IMR-90 (cell line): ENCODE data around the gene MARCHF9. TPM values are rescaled to one million over a fixed set of nuclear protein-coding genes. Genes with fewer than 3 reads are reported as not detected.
A peak's percentile ranks its signal among the peaks of the same experiment; 100 is the strongest.

ENCODE experiments used
- ATAC-seq: fragments of 200-7000 bp; cut with Tn5 transposase; 2 replicates; pipeline ENCODE4 v1.9.1; 2020; ENCODE audit warnings: low read depth, mild to moderate bottlenecking, moderate library complexity
- BruUV-seq: library from RNA; stranded (reverse); fragments of 400-500 nt; replicated peaks from 2 replicates; lab custom pipeline; 2021; lab: Mats Ljungman, UMichigan
- CTCF ChIA-PET: fragments of 300-600 bp; formaldehyde crosslinking; extraction: SDS; loops from one replicate; lab custom pipeline; 2021; ENCODE audit warnings: antibody characterized with exemption; lab: Yijun Ruan, JAX
- POLR2A ChIA-PET: fragments of 300-600 bp; sonication (Branson Sonifier 250); formaldehyde crosslinking; loops from one replicate; lab custom pipeline; 2022; ENCODE audit warnings: antibody characterized with exemption; ENCODE audit not compliant: unreplicated experiment; lab: Charles Lee
- DNase-seq: peaks from one replicate; pipeline ENCODE4 v3.0.0; 2013
- H2AFZ ChIP-seq: replicated peaks from 2 replicates; pipeline ENCODE3; 2013; ENCODE audit warnings: low read length, mild to moderate bottlenecking; ENCODE audit not compliant: poor library complexity
- H2AK5ac ChIP-seq: 2 replicates; pipeline ENCODE4 v1.6.1; 2013; ENCODE audit warnings: low read depth, low read length, inconsistent platforms
- H2AK9ac ChIP-seq: replicated peaks from 2 replicates; pipeline ENCODE3; 2013; ENCODE audit warnings: mild to moderate bottlenecking, low read depth, low read length, moderate library complexity; ENCODE audit not compliant: poor library complexity
- H2BK120ac ChIP-seq: 2 replicates; pipeline ENCODE4 v1.6.1; 2013; ENCODE audit warnings: low read depth, low read length, inconsistent platforms
- H2BK15ac ChIP-seq: 3 replicates; pipeline ENCODE4 v1.6.1; 2013; ENCODE audit warnings: low read depth, low read length, inconsistent platforms
- H2BK20ac ChIP-seq: 2 replicates; pipeline ENCODE4 v1.6.1; 2013; ENCODE audit warnings: low read depth, mild to moderate bottlenecking, inconsistent platforms, low read length, moderate library complexity
- H2BK5ac ChIP-seq: 2 replicates; pipeline ENCODE4 v1.6.1; 2013; ENCODE audit warnings: mild to moderate bottlenecking, low read depth, low read length, inconsistent platforms; ENCODE audit not compliant: poor library complexity, severe bottlenecking
- H3K14ac ChIP-seq: replicated peaks from 2 replicates; pipeline ENCODE4 v1.6.1; 2013; ENCODE audit warnings: low read depth, low read length, inconsistent platforms
- H3K18ac ChIP-seq: 2 replicates; pipeline ENCODE4 v1.6.1; 2013; ENCODE audit warnings: low read depth, low read length, control low read depth
- H3K23ac ChIP-seq: 2 replicates; pipeline ENCODE4 v1.6.1; 2013; ENCODE audit warnings: low read depth, low read length, inconsistent platforms
- H3K27ac ChIP-seq: 2 replicates; pipeline ENCODE4 v1.5.1; 2013; ENCODE audit warnings: mild to moderate bottlenecking, control low read depth, low read length; ENCODE audit not compliant: insufficient read depth
- H3K27me3 ChIP-seq: 2 replicates; pipeline ENCODE4 v1.6.1; 2013; ENCODE audit warnings: low read length; ENCODE audit not compliant: control insufficient read depth, insufficient read depth
- H3K36me3 ChIP-seq: 2 replicates; pipeline ENCODE4 v1.6.1; 2013; ENCODE audit warnings: low read length, mixed read lengths; ENCODE audit not compliant: control insufficient read depth, insufficient read depth
- H3K4ac ChIP-seq: 2 replicates; pipeline ENCODE4 v1.6.1; 2013; ENCODE audit warnings: low read depth, low read length, inconsistent platforms
- H3K4me1 ChIP-seq: 2 replicates; pipeline ENCODE4 v1.6.1; 2013; ENCODE audit warnings: low read length, mixed read lengths; ENCODE audit not compliant: control insufficient read depth, insufficient read depth
- H3K4me2 ChIP-seq: 2 replicates; pipeline ENCODE4 v1.6.1; 2013; ENCODE audit warnings: low read depth, mild to moderate bottlenecking, control low read depth, low read length, moderate library complexity
- H3K4me3 ChIP-seq: 2 replicates; pipeline ENCODE4 v1.5.1; 2013; ENCODE audit warnings: low read depth, mild to moderate bottlenecking, control low read depth, low read length, moderate library complexity; ENCODE audit not compliant: insufficient read depth
- H3K56ac ChIP-seq: 2 replicates; pipeline ENCODE4 v1.6.1; 2013; ENCODE audit warnings: low read length, inconsistent platforms; ENCODE audit not compliant: insufficient read depth; ENCODE audit errors: extremely low read depth
- H3K79me1 ChIP-seq, 2 experiments: 2 replicates each; pipeline ENCODE4 v1.6.1; 2013; ENCODE audit warnings: low read length in 2 of 2, inconsistent platforms in 1 of 2, low read depth in 1 of 2
- H3K9ac ChIP-seq: 2 replicates; pipeline ENCODE4 v1.6.1; 2013; ENCODE audit warnings: low read depth, low read length, control low read depth
- H3K9me1 ChIP-seq: 2 replicates; pipeline ENCODE4 v1.6.1; 2013; ENCODE audit warnings: low read length, inconsistent platforms; ENCODE audit not compliant: insufficient read depth
- H3K9me3 ChIP-seq: 2 replicates; pipeline ENCODE4 v1.6.1; 2013; ENCODE audit warnings: low read length; ENCODE audit not compliant: control insufficient read depth, insufficient read depth
- H4K20me1 ChIP-seq: 2 replicates; pipeline ENCODE4 v1.6.1; 2013; ENCODE audit warnings: low read length, inconsistent platforms; ENCODE audit not compliant: insufficient read depth
- H4K5ac ChIP-seq: 2 replicates; pipeline ENCODE4 v1.6.1; 2013; ENCODE audit warnings: mild to moderate bottlenecking, low read depth, low read length, control low read depth
- H4K8ac ChIP-seq, 2 experiments: 2 replicates each; pipeline ENCODE4 v1.6.1; 2013; ENCODE audit warnings: low read depth in 2 of 2, low read length in 2 of 2, control low read depth in 1 of 2, inconsistent platforms in 1 of 2
- H4K91ac ChIP-seq: 2 replicates; pipeline ENCODE4 v1.6.1; 2013; ENCODE audit warnings: low read depth, low read length, inconsistent platforms; ENCODE audit not compliant: insufficient read depth
- CTCF ChIP-seq: conservative IDR thresholded peaks from 2 replicates; pipeline ENCODE4 v1.5.1; 2012; ENCODE audit warnings: mild to moderate bottlenecking, low read depth, low read length, improper control_type of control experiment
- RAD21 ChIP-seq: IDR thresholded peaks from 2 replicates; pipeline ENCODE4 v1.6.1; 2012; ENCODE audit warnings: low read length, improper control_type of control experiment
- SMC3 ChIP-seq: fragments of 150-350 bp; IDR thresholded peaks from 2 replicates; pipeline ENCODE4 v1.6.1; 2016; ENCODE audit warnings: low read depth, mild to moderate bottlenecking, antibody characterized with exemption, low read length, moderate library complexity
- WGBS, 2 experiments: methylation state at CpG; one replicate each; pipeline versions ENCODE4 v1.1.5 to v1.1.7; 2013; ENCODE audit warnings: missing lambda C conversion rate in 2 of 2; ENCODE audit not compliant: insufficient read length in 1 of 2; ENCODE audit errors: extremely low coverage in 2 of 2; 5-methylcytosine and 5-hydroxymethylcytosine counted together
- dilution Hi-C: fragments of 300-500 bp; cut with HindIII; formaldehyde crosslinking; loops from one replicate; pipeline ENCODE4 v1.14.3; 2018; ENCODE audit warnings: low sequenced_read_pairs; ENCODE audit not compliant: unreplicated experiment
- in situ Hi-C: fragments of 300-500 bp; cut with MboI; formaldehyde crosslinking; loops from 3 replicates; pipeline ENCODE4 v1.14.3; 2019; ENCODE audit warnings: low sequenced_read_pairs, inconsistent platforms, mixed read lengths
- intact Hi-C: fragments of 100-400 bp; cut with micrococcal nuclease; formaldehyde crosslinking; loops from 2 replicates; pipeline ENCODE4 v1.10.0; 2022
- polyA plus RNA-seq, 3 experiments: library from polyadenylated mRNA; depleted of rRNA; stranded (reverse); fragments of >200 nt; gene quantifications; 2 replicates each; pipeline ENCODE4 v1.2.3, GENCODE V29; 2012; ENCODE audit warnings: low replicate concordance in 1 of 3
- total RNA-seq: library from RNA; depleted of rRNA; stranded (reverse); fragments of >200 nt; gene quantifications from 2 replicates; pipeline ENCODE4 v1.2.3, GENCODE V29; 2012
- TF ChIP-seq, protein P1 (sequence below): fragments of 150-350 bp; IDR thresholded peaks from 2 replicates; pipeline ENCODE4 v1.6.1; 2017; ENCODE audit warnings: mild to moderate bottlenecking, antibody characterized with exemption, low read length, low read depth

Gene MARCHF9
- total and polyA plus RNA-seq, 2 of the 4 experiments (the other 2 are of a cell fraction): 1.1 to 5.4 TPM

DNA sequence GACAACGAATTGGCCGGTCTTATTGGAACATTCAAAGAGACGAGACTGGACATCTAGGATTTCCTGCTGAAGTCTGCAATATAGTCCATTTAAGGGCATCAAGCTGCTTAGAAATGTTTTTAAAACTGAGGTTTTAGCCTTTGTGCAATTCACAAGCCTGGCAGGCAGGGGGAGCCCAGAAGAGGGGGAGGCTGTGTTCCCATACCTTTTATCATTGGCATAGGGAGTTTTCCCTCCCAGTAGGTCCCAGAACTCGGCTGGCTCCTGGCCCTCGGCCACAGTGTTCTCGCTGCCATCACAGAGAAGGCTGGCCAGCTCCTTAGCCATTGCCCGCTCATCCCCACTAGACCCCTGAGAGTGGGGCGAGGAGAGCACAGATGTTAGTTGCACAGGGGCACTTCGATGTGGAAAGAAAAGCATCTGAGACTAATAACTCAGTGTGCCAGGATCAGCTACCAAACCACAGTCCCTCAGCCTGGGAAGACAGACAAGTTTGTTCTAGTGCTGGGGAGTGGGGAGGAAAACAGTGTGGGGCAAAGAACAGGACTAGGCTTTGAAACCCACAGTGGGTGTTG lies 48.5 kb downstream of the MARCHF9 start:
- Histone ChIP-seq H3K18ac (no peak overlapping the region), H3K14ac (no peak overlapping the region), H2AFZ (peak overlapping the region; percentile 12), H3K79me1 (no peaks in the 10 kb centered on the region), H4K5ac (no peak overlapping the region), H3K4me3 (no peak overlapping the region), H3K9me3 (no peaks in the 10 kb centered on the region), H2AK9ac (no peak overlapping the region), H4K91ac (no peak overlapping the region), H3K4ac (no peak overlapping the region), H2AK5ac (no peak overlapping the region; the same call in 1 of the 2 replicates), H2BK20ac (no peak overlapping the region), H3K27me3 (no peaks in the 10 kb centered on the region), H3K9ac (no peak overlapping the region), H3K9me1 (0 out of 2 replicates have a peak, but pooled peaks cover 2% of the 10 kb centered on the region), H4K20me1 (no peaks in the 10 kb centered on the region; the same call in 1 of the 2 replicates), H3K56ac (no peak overlapping the region), H3K23ac (no peak overlapping the region), H3K4me1 (no peaks in the 10 kb centered on the region), H2BK120ac (no peak overlapping the region), H3K4me2 (no peak overlapping the region), H2BK5ac (no peak overlapping the region), H3K36me3 (peaks cover 48% of the 10 kb centered on the region), H2BK15ac (no peak overlapping the region), H3K27ac (no peak overlapping the region), H4K8ac (no peak overlapping the region)
- peak; percentile 92 for ATAC-seq
- intact Hi-C loops (loop anchor here (1.0 kb wide), 1 partner anchor 102 kb away; no protein-coding TSS in a partner anchor), in situ Hi-C loops (no loop called here), dilution Hi-C loops (no loop called here)
- 46% methylated on average over 5 of the region's 9 CpGs; no CpG with 5 or more reads in 1 of the 2 experiments for WGBS, 2 experiments
- BruUV-seq: no TSS peak
- DNase-seq: peak; percentile 42
- TF ChIP-seq SMC3 (peak; percentile 78), CTCF (peak; percentile 83), RAD21 (peak; percentile 71)
- TF ChIP-seq, protein P1, sequence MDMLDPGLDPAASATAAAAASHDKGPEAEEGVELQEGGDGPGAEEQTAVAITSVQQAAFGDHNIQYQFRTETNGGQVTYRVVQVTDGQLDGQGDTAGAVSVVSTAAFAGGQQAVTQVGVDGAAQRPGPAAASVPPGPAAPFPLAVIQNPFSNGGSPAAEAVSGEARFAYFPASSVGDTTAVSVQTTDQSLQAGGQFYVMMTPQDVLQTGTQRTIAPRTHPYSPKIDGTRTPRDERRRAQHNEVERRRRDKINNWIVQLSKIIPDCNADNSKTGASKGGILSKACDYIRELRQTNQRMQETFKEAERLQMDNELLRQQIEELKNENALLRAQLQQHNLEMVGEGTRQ: no peak
- ChIA-PET POLR2A (no interaction called here), CTCF (interaction anchor here (0.7 to 2.2 kb wide), 12 partner anchors 9 to 110 kb away, joined by 3 to 13 read pairs (median 3); partner anchors contain the start of genes AVIL and TSFM)
